Endothelial cell of umbilical vein (primary cell): ENCODE measurements around the gene FAM20A. TPM values are rescaled to one million over a fixed set of nuclear protein-coding genes. Genes with fewer than 3 reads are reported as not detected.

ENCODE experiments used
- BruUV-seq: library from RNA; stranded (reverse); fragments of 400-500 nt; replicated peaks from 2 replicates; lab custom pipeline; 2021; lab: Mats Ljungman, UMichigan
- CTCF ChIA-PET: fragments of 300-600, 350-600 bp; sonication (Branson Sonifier 250); formaldehyde crosslinking; loops from one replicate; lab custom pipeline; 2021; ENCODE audit warnings: antibody characterized with exemption, inconsistent platforms; lab: Charles Lee
- POLR2A ChIA-PET: fragments of 300-600, 350-600 bp; sonication (Branson Sonifier 250); formaldehyde crosslinking; loops from one replicate; lab custom pipeline; 2021; ENCODE audit warnings: antibody characterized with exemption, inconsistent platforms; lab: Charles Lee
- DNase-seq: peaks from one replicate; pipeline ENCODE4 v3.0.0-alpha.2; 2011; ENCODE audit warnings: low read depth, low spot score
- FAIRE-seq: peaks from 2 replicates; lab custom pipeline; 2011; peaks lifted over from hg19 to GRCh38; lab: Jason Lieb, UNC
- H2AFZ ChIP-seq: 2 replicates; pipeline ENCODE4 v1.6.0; 2012; ENCODE audit warnings: low read depth, low read length, control low read depth, inconsistent platforms
- H3K27ac ChIP-seq: 2 replicates; pipeline ENCODE4 v1.5.1; 2011; ENCODE audit warnings: low read depth, mild to moderate bottlenecking, control low read depth, low read length, moderate library complexity; ENCODE audit not compliant: insufficient read depth
- H3K27me3 ChIP-seq, 2 experiments: 2 replicates each; pipeline versions ENCODE4 v1.6.0 to v1.6.1; 2011; ENCODE audit warnings: low read length in 2 of 2, mixed read lengths in 1 of 2; ENCODE audit not compliant: control insufficient read depth in 2 of 2, insufficient read depth in 2 of 2
- H3K36me3 ChIP-seq, 2 experiments: 2 replicates in 1 of 2; 3 replicates in 1 of 2; pipeline ENCODE4 v1.5.1; 2011; ENCODE audit warnings: low read length in 2 of 2, mild to moderate bottlenecking in 1 of 2, moderate library complexity in 1 of 2; ENCODE audit not compliant: control insufficient read depth in 2 of 2, insufficient read depth in 2 of 2; ENCODE audit errors: extremely low read depth in 1 of 2
- H3K4me1 ChIP-seq: 3 replicates; pipeline ENCODE4 v1.5.1; 2011; ENCODE audit warnings: mild to moderate bottlenecking, low read length; ENCODE audit not compliant: control insufficient read depth, insufficient read depth; ENCODE audit errors: extremely low read depth
- H3K4me2 ChIP-seq: 2 replicates; pipeline ENCODE4 v1.6.1; 2011; ENCODE audit warnings: low read length, control low read depth, mixed read lengths; ENCODE audit not compliant: insufficient read depth
- H3K4me3 ChIP-seq, 3 experiments: fragments of 200-600 bp in 1 of 3; sonication (generic), shearing (Covaris generic) in 1 of 3; replicated peaks in 1 of 3; 2 replicates each; pipeline ENCODE4 v1.5.1; 2011 to 2016; ENCODE audit warnings: control low read depth in 3 of 3, low read length in 3 of 3, mild to moderate bottlenecking in 2 of 3, inconsistent platforms in 1 of 3, low read depth in 1 of 3, moderate library complexity in 1 of 3; ENCODE audit not compliant: insufficient read depth in 1 of 3
- H3K79me2 ChIP-seq: 2 replicates; pipeline ENCODE4 v1.6.0; 2012; ENCODE audit warnings: low read length, inconsistent platforms; ENCODE audit not compliant: control insufficient read depth, insufficient read depth
- H3K9ac ChIP-seq: replicated peaks from 2 replicates; pipeline ENCODE3; 2011; ENCODE audit warnings: low read length, control low read depth; ENCODE audit not compliant: insufficient read depth; ENCODE audit errors: extremely low read depth
- H3K9me1 ChIP-seq: replicated peaks from 3 replicates; pipeline ENCODE4 v1.6.0; 2011; ENCODE audit warnings: mild to moderate bottlenecking, low read length; ENCODE audit not compliant: control insufficient read depth, insufficient read depth; ENCODE audit errors: extremely low read depth
- H3K9me3 ChIP-seq: replicated peaks from 2 replicates; pipeline ENCODE4 v1.5.1; 2012; ENCODE audit warnings: low read length, inconsistent platforms; ENCODE audit not compliant: control insufficient read depth, insufficient read depth
- H4K20me1 ChIP-seq: replicated peaks from 2 replicates; pipeline ENCODE3; 2011; ENCODE audit warnings: mild to moderate bottlenecking, low read length; ENCODE audit not compliant: control insufficient read depth, insufficient read depth; ENCODE audit errors: extremely low read depth
- EZH2 ChIP-seq: IDR thresholded peaks from 2 replicates; pipeline ENCODE4 v1.6.1; 2012; ENCODE audit warnings: borderline replicate concordance, low read depth, mild to moderate bottlenecking, moderate library complexity, low read length, inconsistent platforms; ENCODE audit not compliant: severe bottlenecking
- FOS ChIP-seq: IDR thresholded peaks from 2 replicates; pipeline ENCODE4 v1.6.1; 2011; ENCODE audit warnings: mild to moderate bottlenecking, low read length, moderate library complexity, borderline replicate concordance; ENCODE audit not compliant: insufficient read depth
- GATA2 ChIP-seq: IDR thresholded peaks from 2 replicates; pipeline ENCODE4 v1.7.0; 2011; ENCODE audit warnings: low read depth, mild to moderate bottlenecking, moderate library complexity, mixed read lengths, low read length; ENCODE audit not compliant: insufficient read length, insufficient read depth
- JUN ChIP-seq: IDR thresholded peaks from 2 replicates; pipeline ENCODE4 v1.6.1; 2011; ENCODE audit warnings: borderline replicate concordance, low read depth; ENCODE audit not compliant: insufficient read length, insufficient read depth
- MYC ChIP-seq: IDR thresholded peaks from one replicate; pipeline ENCODE4 v1.6.1; 2011; ENCODE audit warnings: mild to moderate bottlenecking, low read depth, low read length
- POLR2A ChIP-seq: IDR thresholded peaks from 2 replicates; pipeline ENCODE4 v1.6.1; 2012; ENCODE audit warnings: low read depth, mild to moderate bottlenecking, control low read depth, low read length
- POLR2AphosphoS5 ChIP-seq: IDR thresholded peaks from 2 replicates; pipeline ENCODE4 v1.6.1; 2012; ENCODE audit warnings: low read depth, mild to moderate bottlenecking, control low read depth, low read length, moderate library complexity; ENCODE audit not compliant: insufficient read depth
- dilution Hi-C: fragments of 300-500 bp; cut with MboI; formaldehyde crosslinking; loops from one replicate; pipeline ENCODE4 v1.15.0; 2019; ENCODE audit warnings: low sequenced_read_pairs; ENCODE audit not compliant: extremely low pct_ligation_motif_present
- intact Hi-C: fragments of 100-400 bp; cut with micrococcal nuclease; formaldehyde crosslinking; loops from one replicate; pipeline ENCODE4 v1.10.0; 2022
- polyA plus RNA-seq, 4 experiments: library from polyadenylated mRNA; depleted of rRNA in 3 of 4; stranded (reverse) in 3 of 4; unstranded in 1 of 4; fragments of >200 nt; gene quantifications; 2 replicates each; pipeline versions ENCODE4 v1.2.1 to v1.2.3, GENCODE V29; 2011 to 2012; ENCODE audit warnings: missing spikeins in 1 of 4
- total RNA-seq: library from RNA; stranded (reverse); gene quantifications from 2 replicates; pipeline ENCODE4 v1.2.3, GENCODE V29; 2021
- TF ChIP-seq, protein P1 (sequence below): IDR thresholded peaks from 2 replicates; pipeline ENCODE4 v1.6.1; 2011; ENCODE audit not compliant: insufficient read depth, insufficient read length

The FAM20A gene
- total and polyA plus RNA-seq, 2 donors (not counting 3 experiments of a cell fraction or from before 2014, with no cell fraction given): not detected

DNA sequence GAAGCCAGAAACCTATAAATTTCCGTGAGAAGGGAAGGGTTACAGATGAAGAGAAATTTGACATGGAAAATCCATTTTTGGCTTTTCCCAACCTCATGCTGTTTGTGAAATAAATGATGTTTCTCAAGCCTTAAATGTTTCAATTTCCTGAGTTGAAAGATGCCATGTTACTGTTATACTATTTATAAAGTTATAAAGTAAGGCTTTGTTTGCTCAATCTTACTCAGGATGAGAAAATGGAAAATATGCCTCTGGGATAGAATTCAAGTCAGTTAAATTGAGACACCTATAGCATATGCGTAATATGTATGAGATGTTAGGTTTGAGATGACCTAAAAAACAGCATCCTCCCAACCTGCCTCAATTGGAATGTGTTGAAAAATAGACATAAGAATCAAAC, 19.9 kb upstream of the FAM20A start:
- ChIA-PET CTCF (no interaction called here), POLR2A (no interaction called here)
- no peaks in the 10 kb centered on the region for H3K9me3 ChIP-seq
- no peak overlapping the region for H3K9ac ChIP-seq
- FAIRE-seq: no peak
- H3K36me3 ChIP-seq: no peaks in the 10 kb centered on the region
- DNase-seq: no peak
- no peaks in the 10 kb centered on the region for H3K27me3 ChIP-seq
- H3K79me2 ChIP-seq: no peaks in the 10 kb centered on the region
- H3K4me3 ChIP-seq: no peak overlapping the region
- no peaks in the 10 kb centered on the region for H4K20me1 ChIP-seq
- H3K4me2 ChIP-seq: no peak overlapping the region
- no TSS peak for BruUV-seq
- no peaks in the 10 kb centered on the region for H3K4me1 ChIP-seq
- H3K27ac ChIP-seq: no peak overlapping the region
- dilution Hi-C loops: no loop called here
- H3K9me1 ChIP-seq: no peaks in the 10 kb centered on the region
- intact Hi-C loops: no loop called here
- TF ChIP-seq MYC: no peak
- no peak for TF ChIP-seq JUN
- no peak for TF ChIP-seq FOS
- no peak for TF ChIP-seq EZH2
- TF ChIP-seq, protein P1, sequence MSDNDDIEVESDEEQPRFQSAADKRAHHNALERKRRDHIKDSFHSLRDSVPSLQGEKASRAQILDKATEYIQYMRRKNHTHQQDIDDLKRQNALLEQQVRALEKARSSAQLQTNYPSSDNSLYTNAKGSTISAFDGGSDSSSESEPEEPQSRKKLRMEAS: no peak
- no peak overlapping the region for H2AFZ ChIP-seq

DNA sequence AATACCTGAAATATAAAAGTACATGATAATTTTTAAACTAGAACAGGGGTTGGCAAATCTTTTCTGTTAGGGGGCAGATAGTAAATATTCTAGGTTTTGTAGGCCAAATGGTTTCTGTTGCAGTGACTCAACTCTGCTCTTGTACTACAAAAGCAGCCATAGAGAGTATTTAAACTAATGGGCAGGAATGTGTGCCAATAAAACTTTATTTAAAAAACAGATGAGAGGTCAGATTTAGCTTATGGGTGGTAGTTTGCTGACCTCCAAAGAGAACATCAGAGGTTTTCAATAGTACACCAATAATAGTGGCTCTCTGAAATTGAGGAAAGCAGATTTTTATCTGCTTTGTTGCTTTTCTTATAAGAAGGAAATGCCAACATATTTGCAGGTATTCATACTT, 15.2 kb upstream of the FAM20A start:
- no TSS peak for BruUV-seq
- Histone ChIP-seq H3K4me1 (no peaks in the 10 kb centered on the region), H3K9me1 (no peaks in the 10 kb centered on the region), H3K27me3 (no peaks in the 10 kb centered on the region), H3K4me2 (no peak overlapping the region), H3K4me3 (no peak overlapping the region), H3K9me3 (no peaks in the 10 kb centered on the region), H3K79me2 (no peaks in the 10 kb centered on the region), H3K27ac (no peak overlapping the region), H4K20me1 (no peaks in the 10 kb centered on the region), H2AFZ (no peak overlapping the region), H3K9ac (no peak overlapping the region), H3K36me3 (no peaks in the 10 kb centered on the region)
- CTCF ChIA-PET: no interaction called here
- dilution Hi-C loops: no loop called here
- DNase-seq (no peak), FAIRE-seq (no peak)
- intact Hi-C loops: no loop called here
- TF ChIP-seq POLR2AphosphoS5 (no peak), FOS (no peak), EZH2 (no peak), MYC (no peak), GATA2 (no peak), POLR2A (no peak), JUN (no peak)
- TF ChIP-seq, protein P1: no peak
- POLR2A ChIA-PET: no interaction called here
